Lower lobe of right lung (tissue), 2 donors: ENCODE results near the gene GSK3B. TPM values are rescaled to one million over a fixed set of nuclear protein-coding genes. Genes with fewer than 3 reads are reported as not detected.

Experiments
- ATAC-seq, 2 donors: fragments of 200-7000 bp; cut with Tn5 transposase; one replicate each; pipeline ENCODE4 v1.9.1; 2020 to 2022; ENCODE audit warnings: mild to moderate bottlenecking in 2 of 2, moderate library complexity in 2 of 2
- DNase-seq: peaks from one replicate; pipeline ENCODE4 v3.0.0-alpha.2; 2020
- H3K27ac ChIP-seq: fragments of 200-600 bp; one replicate; pipeline ENCODE4 v1.8.0; 2022
- H3K27me3 ChIP-seq: fragments of 200-600 bp; one replicate; pipeline ENCODE4 v1.8.0; 2022; ENCODE audit warnings: low read depth
- H3K36me3 ChIP-seq: fragments of 200-600 bp; one replicate; pipeline ENCODE4 v1.8.0; 2022; ENCODE audit warnings: mild to moderate bottlenecking
- H3K4me1 ChIP-seq: fragments of 200-600 bp; one replicate; pipeline ENCODE4 v1.8.0; 2022
- H3K4me3 ChIP-seq: fragments of 200-600 bp; one replicate; pipeline ENCODE4 v1.8.0; 2022; ENCODE audit warnings: mild to moderate bottlenecking
- H3K9me3 ChIP-seq: fragments of 200-600 bp; one replicate; pipeline ENCODE4 v1.8.0; 2022
- CTCF ChIP-seq: fragments of 200-600 bp; IDR thresholded peaks from one replicate; pipeline ENCODE4 v1.8.0; 2022; ENCODE audit warnings: antibody characterized with exemption, mild to moderate bottlenecking
- intact Hi-C: fragments of 100-400 bp; cut with DNase I; formaldehyde crosslinking; loops from one replicate; pipeline ENCODE4 v1.11.0; 2022
- total RNA-seq: library from RNA; stranded (reverse); fragmentation: NEBNext Ultra II Directional; extraction: Animal tissue kit (Norgen Biotek cat#: 25700); gene quantifications from one replicate; pipeline ENCODE4 v1.2.1, GENCODE V29; 2021
- donor health status: DM: no; HTN: yes; CAD: no; lungs with severe emphysema.

GSK3B gene
- total RNA-seq, 1 donor from 2014 or later: 48.4 TPM

- no peak for TF ChIP-seq CTCF
- H3K4me3 ChIP-seq: no peak overlapping the region
- peaks cover 17% of the 10 kb centered on the region for H3K36me3 ChIP-seq
- H3K9me3 ChIP-seq: peaks cover 3% of the 10 kb centered on the region
- H3K4me1 ChIP-seq: no peaks in the 10 kb centered on the region
- no peak overlapping the region for H3K27ac ChIP-seq
- intact Hi-C loops: no loop called here
- DNase-seq: no peak
- no peaks in the 10 kb centered on the region for H3K27me3 ChIP-seq
- no peak for ATAC-seq
These were observed 175.0 kb downstream of the GSK3B start for GRCh38 chr3:119918992-119919933.

GRCh38 chr3:119913021-119913420, 181.2 kb downstream of the GSK3B start:
- Histone ChIP-seq H3K9me3 (no peaks in the 10 kb centered on the region), H3K36me3 (peaks cover 35% of the 10 kb centered on the region), H3K27ac (no peak overlapping the region), H3K4me3 (no peak overlapping the region), H3K27me3 (no peaks in the 10 kb centered on the region), H3K4me1 (no peaks in the 10 kb centered on the region)
- ATAC-seq: no peak
- intact Hi-C loops: no loop called here
- no peak for DNase-seq
- TF ChIP-seq CTCF: no peak

- no peaks in the 10 kb centered on the region for H3K27me3 ChIP-seq
- H3K4me3 ChIP-seq: no peak overlapping the region
- H3K4me1 ChIP-seq: no peaks in the 10 kb centered on the region
- H3K36me3 ChIP-seq: peaks cover 35% of the 10 kb centered on the region
- intact Hi-C loops: no loop called here
- no peak for DNase-seq
- no peak for ATAC-seq
- no peak for TF ChIP-seq CTCF
- no peak overlapping the region for H3K27ac ChIP-seq
- H3K9me3 ChIP-seq: no peaks in the 10 kb centered on the region
These were observed 182.0 kb downstream of the GSK3B start for GRCh38 chr3:119912220-119912619.

GRCh38 chr3:119911748-119912147, 182.5 kb downstream of the GSK3B start:
- Histone ChIP-seq H3K27me3 (no peaks in the 10 kb centered on the region), H3K4me3 (no peak overlapping the region), H3K27ac (no peak overlapping the region), H3K4me1 (no peaks in the 10 kb centered on the region), H3K36me3 (peaks cover 35% of the 10 kb centered on the region), H3K9me3 (no peaks in the 10 kb centered on the region)
- DNase-seq: no peak
- intact Hi-C loops: no loop called here
- no peak for TF ChIP-seq CTCF
- ATAC-seq: no peak

- ATAC-seq (no peak), DNase-seq (no peak)
- H3K4me1 ChIP-seq: no peaks in the 10 kb centered on the region
- H3K27ac ChIP-seq: no peak overlapping the region
- intact Hi-C loops: loop anchor here (10.0 kb wide), 1 partner anchor 193 kb away; the partner anchor contains the start of gene GSK3B
- H3K9me3 ChIP-seq: no peaks in the 10 kb centered on the region
- no peak for TF ChIP-seq CTCF
- peaks cover 27% of the 10 kb centered on the region for H3K36me3 ChIP-seq
- no peak overlapping the region for H3K4me3 ChIP-seq
- no peaks in the 10 kb centered on the region for H3K27me3 ChIP-seq
These were observed 192.2 kb downstream of the GSK3B start for GRCh38 chr3:119902061-119902460.
